SH-SY5Y (cell line): ENCODE measurements around the gene ACIN1.

Experiments
- GATA2 ChIP-seq: IDR thresholded peaks from 2 replicates; pipeline ENCODE4 v1.6.1; 2011; ENCODE audit warnings: mild to moderate bottlenecking, low read depth, low read length
- GATA3 ChIP-seq: IDR thresholded peaks from 2 replicates; pipeline ENCODE4 v1.6.1; 2011; ENCODE audit warnings: low read depth, mild to moderate bottlenecking, low read length, moderate library complexity

GRCh38 chr14:23023795-23024152 lies 71.2 kb downstream of the ACIN1 start:
- TF ChIP-seq GATA2, result no peak
- TF ChIP-seq GATA3, result no peak
